ENCODE results near the gene RASL10B.

DNA sequence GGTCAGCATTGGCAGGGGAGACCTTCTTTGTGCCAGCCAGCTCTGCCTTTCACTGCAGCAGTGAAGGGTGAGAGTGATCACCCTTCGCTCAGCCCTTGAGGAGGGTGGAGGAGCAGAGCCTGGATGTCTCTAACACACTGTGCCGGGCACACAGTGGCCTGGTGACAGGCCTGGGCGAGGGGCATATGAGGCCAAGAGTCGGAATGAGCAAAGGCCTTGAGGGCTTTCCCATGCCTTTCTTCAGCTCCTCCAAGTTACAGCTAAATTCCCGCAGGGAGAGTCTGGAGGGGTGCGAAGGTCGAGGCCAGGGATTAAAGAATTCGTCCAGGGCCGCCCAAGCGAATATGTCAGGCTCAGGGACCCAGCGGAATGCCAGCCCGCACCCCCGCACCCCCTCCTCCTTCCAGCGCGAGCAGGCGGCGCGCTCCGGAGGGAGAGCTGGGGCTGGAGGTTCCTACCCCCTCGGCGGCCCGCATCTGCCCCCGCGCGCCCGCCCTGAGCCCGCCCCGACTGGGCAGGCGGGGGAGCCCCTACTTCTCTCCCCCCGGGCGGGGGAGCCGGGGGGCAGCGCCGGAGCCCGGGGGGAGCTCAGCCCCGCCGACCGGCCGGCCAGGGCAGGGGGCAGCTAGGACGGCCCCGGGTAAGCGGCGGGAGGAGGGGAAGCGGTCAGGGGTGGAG is at the start of gene RASL10B:
- TF ChIP-seq NR1H2 (CRISPR knock-in tag; IDR thresholded peaks at IDR 0.05), result no peak
- TF ChIP-seq, protein P1, sequence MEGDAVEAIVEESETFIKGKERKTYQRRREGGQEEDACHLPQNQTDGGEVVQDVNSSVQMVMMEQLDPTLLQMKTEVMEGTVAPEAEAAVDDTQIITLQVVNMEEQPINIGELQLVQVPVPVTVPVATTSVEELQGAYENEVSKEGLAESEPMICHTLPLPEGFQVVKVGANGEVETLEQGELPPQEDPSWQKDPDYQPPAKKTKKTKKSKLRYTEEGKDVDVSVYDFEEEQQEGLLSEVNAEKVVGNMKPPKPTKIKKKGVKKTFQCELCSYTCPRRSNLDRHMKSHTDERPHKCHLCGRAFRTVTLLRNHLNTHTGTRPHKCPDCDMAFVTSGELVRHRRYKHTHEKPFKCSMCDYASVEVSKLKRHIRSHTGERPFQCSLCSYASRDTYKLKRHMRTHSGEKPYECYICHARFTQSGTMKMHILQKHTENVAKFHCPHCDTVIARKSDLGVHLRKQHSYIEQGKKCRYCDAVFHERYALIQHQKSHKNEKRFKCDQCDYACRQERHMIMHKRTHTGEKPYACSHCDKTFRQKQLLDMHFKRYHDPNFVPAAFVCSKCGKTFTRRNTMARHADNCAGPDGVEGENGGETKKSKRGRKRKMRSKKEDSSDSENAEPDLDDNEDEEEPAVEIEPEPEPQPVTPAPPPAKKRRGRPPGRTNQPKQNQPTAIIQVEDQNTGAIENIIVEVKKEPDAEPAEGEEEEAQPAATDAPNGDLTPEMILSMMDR (IDR thresholded peaks at IDR 0.05), result no peak
